Pericardium fibroblast (primary cell): ENCODE measurements around the gene SCAMP5. TPM values are rescaled to one million over a fixed set of nuclear protein-coding genes. Genes with fewer than 3 reads are reported as not detected.

Source experiments
- total RNA-seq: library from RNA; depleted of rRNA; stranded (reverse); fragments of >200 nt; gene quantifications from 2 replicates; pipeline ENCODE4 v1.2.3, GENCODE V29; 2015

The SCAMP5 gene
- 0.58 and 0.68 TPM in 2 replicates for total RNA-seq

GRCh38 chr15:74995182-74995778 lies at the start of gene SCAMP5:
Gene SCAMP5, plus strand, starts transcription at chr15:74995563. Its CDS starts 16,277 bp downstream, at chr15:75011840.

GRCh38 chr15:74956648-74957475 lies 38.5 kb upstream of the SCAMP5 start, which contains the start of gene RPP25:
Gene RPP25, minus strand, starts transcription at chr15:74956772. Its CDS starts 189 bp downstream, at chr15:74956583.

GRCh38 chr15:75023181-75023871 lies 28.0 kb downstream of the SCAMP5 start, which contains the start of gene PPCDC:
Gene PPCDC, plus strand, starts transcription at chr15:75023590. Its CDS starts 4,729 bp downstream, at chr15:75028319.

Other genes starting within 250 kb of the SCAMP5 start
- not detected in 2 replicates for gene CYP1A2, start 246.7 kb upstream of the SCAMP5 start, total RNA-seq
- 18.0 and 22.0 TPM in 2 replicates for gene CSK, start 213.5 kb upstream of the SCAMP5 start, total RNA-seq
- 0.23 TPM in 1 of 2 replicates, not detected in the other for gene LMAN1L, start 182.7 kb upstream of the SCAMP5 start, total RNA-seq
- not detected in 2 replicates for gene CPLX3, start 168.9 kb upstream of the SCAMP5 start, total RNA-seq
- 14.0 and 25.5 TPM in 2 replicates for gene ULK3, start 152.4 kb upstream of the SCAMP5 start, total RNA-seq
- gene SCAMP2, start 122.2 kb upstream of the SCAMP5 start, total RNA-seq = 51.5 and 94.1 TPM in 2 replicates
- 62.5 and 83.4 TPM in 2 replicates for gene MPI, start 105.5 kb upstream of the SCAMP5 start, total RNA-seq
- gene FAM219B, start 88.7 kb upstream of the SCAMP5 start, total RNA-seq = 23.9 and 27.3 TPM in 2 replicates
- gene COX5A, start 57.5 kb upstream of the SCAMP5 start, total RNA-seq = 109 and 134 TPM in 2 replicates
- 24.8 and 45.2 TPM in 2 replicates for gene RPP25, start 38.8 kb upstream of the SCAMP5 start, total RNA-seq
- gene PPCDC, start 28.0 kb downstream of the SCAMP5 start, total RNA-seq = 4.4 and 5.4 TPM in 2 replicates
- gene C15orf39, start 206.3 kb downstream of the SCAMP5 start, total RNA-seq = 10.9 and 16.9 TPM in 2 replicates